VCaP (cell line): Measurements from ENCODE around the gene RASSF6.
"Not testable (repeated sequence)": the region's sequence is repeated elsewhere in the genome, so short reads cannot be mapped to it uniquely, and the experiment has no call there.

Source experiments
- H3K27ac ChIP-seq: fragments of 450-650 bp; 2 replicates; pipeline ENCODE4 v1.5.1; 2017
- CTCF ChIP-seq: fragments of 450-650 bp; conservative IDR thresholded peaks from 2 replicates; pipeline ENCODE4 v1.5.1; 2017; ENCODE audit warnings: mild to moderate bottlenecking, moderate library complexity

The RASSF6 gene

GRCh38 chr4:73620115-73620792 lies at the start of gene RASSF6:
Gene RASSF6, minus strand, starts transcription at chr4:73620436. Its CDS starts 8,641 bp downstream, at chr4:73611795.
- peak within 1 kb of the TSS; percentile 72 for H3K27ac ChIP-seq
- peak; percentile 45 for TF ChIP-seq CTCF

DNA sequence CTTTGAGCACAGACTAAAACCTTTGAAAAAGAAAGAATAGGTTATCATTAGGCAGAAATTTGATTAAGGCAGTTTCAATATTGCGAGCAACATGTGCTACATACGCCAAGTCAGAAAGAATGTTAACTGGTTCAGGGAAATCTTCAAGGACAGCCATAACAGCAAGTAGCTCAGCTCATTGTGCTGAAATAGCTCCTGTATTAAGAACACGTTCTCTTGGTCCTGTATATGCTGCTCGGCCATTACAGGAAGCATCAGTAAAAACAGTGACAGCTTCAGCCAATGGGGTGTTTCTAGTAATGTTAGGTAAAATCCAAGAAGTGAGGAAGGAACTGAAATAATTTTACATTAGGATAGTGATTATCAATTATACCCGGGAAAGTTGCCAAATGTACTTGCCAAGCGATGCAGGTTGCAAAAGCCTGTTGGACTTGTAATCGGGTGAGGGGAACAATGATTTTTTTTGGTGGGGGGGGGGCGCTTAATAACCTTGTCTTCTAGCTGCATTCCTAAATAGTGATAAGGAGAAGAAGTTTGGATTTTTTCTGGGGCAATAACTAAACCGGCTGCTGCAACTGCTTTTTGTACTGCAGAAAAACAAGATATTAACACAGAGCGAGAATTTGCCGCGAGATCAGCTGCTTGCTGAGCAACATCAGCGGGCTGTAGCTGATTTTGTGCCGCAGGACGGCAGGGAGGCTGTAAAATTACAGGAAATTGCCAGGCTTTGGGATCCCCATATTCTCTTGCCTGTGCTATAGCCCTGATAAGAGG lies 49.4 kb upstream of the RASSF6 start:
- no peak for TF ChIP-seq CTCF
- peak overlapping the region; percentile 63 for H3K27ac ChIP-seq

DNA sequence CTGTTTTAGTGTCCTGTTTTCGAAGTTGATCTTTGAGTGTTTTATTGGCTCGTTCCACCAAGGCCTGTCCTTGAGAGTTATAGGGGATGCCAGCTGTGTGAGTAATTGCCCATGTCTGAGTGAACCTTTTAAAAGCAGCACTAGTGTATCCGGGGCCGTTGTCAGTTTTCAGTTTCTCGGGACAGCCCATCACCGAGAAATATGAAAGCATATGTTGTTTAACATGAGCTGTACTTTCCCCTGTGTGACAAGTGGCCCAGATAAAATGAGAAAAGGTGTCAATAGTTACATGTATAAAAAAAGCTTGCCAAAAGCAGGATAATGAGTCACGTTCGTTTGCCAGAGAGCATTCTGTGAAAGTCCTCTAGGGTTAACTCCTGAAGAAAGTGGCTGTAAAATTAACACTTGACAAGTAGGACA lies 48.6 kb upstream of the RASSF6 start:
- TF ChIP-seq CTCF: no peak
- H3K27ac ChIP-seq: peak overlapping the region; percentile 63

GRCh38 chr4:73665924-73666323 lies 45.7 kb upstream of the RASSF6 start:
- H3K27ac ChIP-seq: not testable (repeated sequence)
- TF ChIP-seq CTCF: peak; percentile 50

DNA sequence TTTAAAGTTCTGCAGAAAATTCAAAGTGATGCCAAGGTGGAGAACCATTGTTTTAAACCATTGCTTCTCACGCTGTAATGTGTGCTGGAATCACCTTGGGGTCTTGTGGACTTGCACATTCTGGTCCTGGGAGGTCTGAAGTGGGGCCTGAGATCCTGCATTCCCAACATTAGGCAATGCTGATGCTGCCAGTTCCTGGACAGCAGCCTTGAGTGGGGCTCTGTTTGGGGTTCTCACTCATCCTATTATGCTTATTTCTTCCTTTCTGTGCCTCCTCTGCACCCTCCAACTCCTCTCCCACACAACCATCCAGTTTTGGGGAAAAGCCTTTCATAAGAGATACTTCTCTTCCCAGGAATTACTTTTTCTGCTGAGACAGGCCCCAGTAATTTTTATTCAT lies 44.2 kb upstream of the RASSF6 start:
- no peak overlapping the region; the same call in 1 of the 2 replicates for H3K27ac ChIP-seq
- no peak for TF ChIP-seq CTCF

GRCh38 chr4:73663576-73663975 lies 43.3 kb upstream of the RASSF6 start:
- TF ChIP-seq CTCF: no peak
- no peak overlapping the region; the same call in 1 of the 2 replicates for H3K27ac ChIP-seq

DNA sequence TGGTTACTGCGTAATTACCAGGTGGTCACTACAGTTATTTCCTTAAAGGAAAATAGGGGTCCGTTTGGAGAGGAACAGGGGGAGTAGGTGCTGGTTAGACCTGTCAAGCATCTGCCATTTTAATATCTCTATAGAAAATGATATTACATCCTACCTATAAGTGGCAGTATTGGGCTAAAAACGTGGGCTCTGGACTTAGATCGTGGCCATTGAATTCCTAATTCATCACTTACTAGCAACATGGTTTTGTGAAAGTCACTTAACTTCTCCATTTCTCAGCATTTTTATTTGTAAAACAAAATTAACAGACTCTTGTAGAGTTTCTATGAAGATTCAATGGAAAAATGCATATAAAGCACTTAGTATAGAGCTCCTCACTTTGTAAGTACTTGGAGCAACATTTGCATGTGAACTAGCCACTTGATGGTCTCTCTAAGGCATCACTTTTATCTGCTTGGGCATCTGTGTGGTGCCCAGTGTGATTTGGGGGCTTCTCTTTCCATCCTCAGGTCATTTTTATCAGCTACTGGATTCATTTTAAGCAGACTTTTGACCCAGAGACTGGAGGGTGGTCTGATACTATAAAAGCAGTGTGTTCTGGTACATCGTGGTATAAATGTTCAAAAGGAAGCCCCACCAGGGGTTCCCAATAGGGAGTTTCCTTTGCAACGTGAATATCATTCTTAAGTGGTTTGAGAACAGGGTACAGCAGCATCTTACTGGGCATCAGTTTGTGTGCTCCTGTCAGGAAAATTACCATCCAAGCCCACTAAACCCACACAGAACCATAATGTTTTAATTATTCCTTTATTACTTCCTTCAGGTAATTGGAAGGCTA lies 42.7 kb upstream of the RASSF6 start:
- no peak overlapping the region; the same call in 1 of the 2 replicates for H3K27ac ChIP-seq
- peak; percentile 90 for TF ChIP-seq CTCF
